ENCODE data around the gene GNG7.

The GNG7 gene

GRCh38 chr19:2711875-2712205 lies 9.3 kb upstream of the GNG7 start:
- TF ChIP-seq, protein P1, sequence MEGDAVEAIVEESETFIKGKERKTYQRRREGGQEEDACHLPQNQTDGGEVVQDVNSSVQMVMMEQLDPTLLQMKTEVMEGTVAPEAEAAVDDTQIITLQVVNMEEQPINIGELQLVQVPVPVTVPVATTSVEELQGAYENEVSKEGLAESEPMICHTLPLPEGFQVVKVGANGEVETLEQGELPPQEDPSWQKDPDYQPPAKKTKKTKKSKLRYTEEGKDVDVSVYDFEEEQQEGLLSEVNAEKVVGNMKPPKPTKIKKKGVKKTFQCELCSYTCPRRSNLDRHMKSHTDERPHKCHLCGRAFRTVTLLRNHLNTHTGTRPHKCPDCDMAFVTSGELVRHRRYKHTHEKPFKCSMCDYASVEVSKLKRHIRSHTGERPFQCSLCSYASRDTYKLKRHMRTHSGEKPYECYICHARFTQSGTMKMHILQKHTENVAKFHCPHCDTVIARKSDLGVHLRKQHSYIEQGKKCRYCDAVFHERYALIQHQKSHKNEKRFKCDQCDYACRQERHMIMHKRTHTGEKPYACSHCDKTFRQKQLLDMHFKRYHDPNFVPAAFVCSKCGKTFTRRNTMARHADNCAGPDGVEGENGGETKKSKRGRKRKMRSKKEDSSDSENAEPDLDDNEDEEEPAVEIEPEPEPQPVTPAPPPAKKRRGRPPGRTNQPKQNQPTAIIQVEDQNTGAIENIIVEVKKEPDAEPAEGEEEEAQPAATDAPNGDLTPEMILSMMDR (IDR thresholded peaks at IDR 0.05; ENCODE audit: borderline replicate concordance, extremely low read depth, low read length, poor library complexity, severe bottlenecking): no peak
- TF ChIP-seq EZH2 (IDR thresholded peaks at IDR 0.05; ENCODE audit: borderline replicate concordance, low read depth, low read length, severe bottlenecking): no peak
- H3K79me2 ChIP-seq (ENCODE audit: insufficient read depth, low read length): no peaks in the 10 kb centered on the region
- H2AFZ ChIP-seq (ENCODE audit: low read depth, low read length): no peak overlapping the region
- no peaks in the 10 kb centered on the region for H3K4me1 ChIP-seq (ENCODE audit: insufficient read depth, low read length)
- no peak overlapping the region for H3K9ac ChIP-seq (ENCODE audit: low read depth, low read length)
- ATAC-seq (ENCODE audit: insufficient read depth, low read depth) (no peak), DNase-seq (no peak)
- H3K9me3 ChIP-seq (ENCODE audit: insufficient read depth, low read length, severe bottlenecking): peaks cover 6% of the 10 kb centered on the region
- no peak overlapping the region for H3K4me3 ChIP-seq (ENCODE audit: low read depth in 1 of 2, low read length in 2 of 2)
- no peaks in the 10 kb centered on the region for H3K27me3 ChIP-seq (ENCODE audit: insufficient read depth, low read length, poor library complexity)
- H4K20me1 ChIP-seq (ENCODE audit: insufficient read depth, low read length): no peaks in the 10 kb centered on the region
- no peaks in the 10 kb centered on the region for H3K36me3 ChIP-seq (ENCODE audit: insufficient read depth, low read length)
- H3K4me2 ChIP-seq (ENCODE audit: insufficient read depth, low read length): no peak overlapping the region
- no peak overlapping the region for H3K27ac ChIP-seq (ENCODE audit: low read length)

GRCh38 chr19:2711172-2711874 lies 8.8 kb upstream of the GNG7 start:
- TF ChIP-seq, protein P1 (IDR thresholded peaks at IDR 0.05; ENCODE audit: borderline replicate concordance, extremely low read depth, low read length, poor library complexity, severe bottlenecking): no peak
- TF ChIP-seq EZH2 (IDR thresholded peaks at IDR 0.05; ENCODE audit: borderline replicate concordance, low read depth, low read length, severe bottlenecking): no peak
- Histone ChIP-seq H2AFZ (ENCODE audit: low read depth, low read length) (no peak overlapping the region), H3K79me2 (ENCODE audit: insufficient read depth, low read length) (no peaks in the 10 kb centered on the region), H3K4me2 (ENCODE audit: insufficient read depth, low read length) (no peak overlapping the region), H3K36me3 (ENCODE audit: insufficient read depth, low read length) (no peaks in the 10 kb centered on the region), H3K9ac (ENCODE audit: low read depth, low read length) (no peak overlapping the region), H3K4me3 (ENCODE audit: low read depth in 1 of 2, low read length in 2 of 2) (no peak overlapping the region), H4K20me1 (ENCODE audit: insufficient read depth, low read length) (no peaks in the 10 kb centered on the region), H3K9me3 (ENCODE audit: insufficient read depth, low read length, severe bottlenecking) (peaks cover 6% of the 10 kb centered on the region), H3K4me1 (ENCODE audit: insufficient read depth, low read length) (no peaks in the 10 kb centered on the region), H3K27me3 (ENCODE audit: insufficient read depth, low read length, poor library complexity) (no peaks in the 10 kb centered on the region), H3K27ac (ENCODE audit: low read length) (no peak overlapping the region)
- no peak for ATAC-seq (ENCODE audit: insufficient read depth, low read depth)
- no peak for DNase-seq

- Histone ChIP-seq H4K20me1 (ENCODE audit: insufficient read depth, low read length) (no peaks in the 10 kb centered on the region; the same call in 1 of the 2 replicates), H3K27ac (ENCODE audit: low read length) (no peak overlapping the region), H3K4me2 (ENCODE audit: insufficient read depth, low read length) (no peak overlapping the region), H3K4me1 (ENCODE audit: insufficient read depth, low read length) (no peaks in the 10 kb centered on the region), H3K9ac (ENCODE audit: low read depth, low read length) (no peak overlapping the region), H2AFZ (ENCODE audit: low read depth, low read length) (no peak overlapping the region), H3K9me3 (ENCODE audit: insufficient read depth, low read length, severe bottlenecking) (no peaks in the 10 kb centered on the region), H3K27me3 (ENCODE audit: insufficient read depth, low read length, poor library complexity) (no peaks in the 10 kb centered on the region), H3K4me3 (ENCODE audit: low read depth in 1 of 2, low read length in 2 of 2) (no peak overlapping the region), H3K36me3 (ENCODE audit: insufficient read depth, low read length) (no peaks in the 10 kb centered on the region), H3K79me2 (ENCODE audit: insufficient read depth, low read length) (no peaks in the 10 kb centered on the region)
- DNase-seq (no peak), ATAC-seq (ENCODE audit: insufficient read depth, low read depth) (no peak)
- TF ChIP-seq, protein P1 (IDR thresholded peaks at IDR 0.05; ENCODE audit: borderline replicate concordance, extremely low read depth, low read length, poor library complexity, severe bottlenecking): no peak
- TF ChIP-seq EZH2 (IDR thresholded peaks at IDR 0.05; ENCODE audit: borderline replicate concordance, low read depth, low read length, severe bottlenecking): no peak
These were observed 3.8 kb upstream of the GNG7 start for GRCh38 chr19:2706251-2706650.
